Measurements from ENCODE around the gene C1orf105.

C1orf105 gene

GRCh38 chr1:172395576-172395975, 24.9 kb upstream of the C1orf105 start:
- no peak for DNase-seq (ENCODE audit: low read depth in 1 of 2, low spot score in 1 of 2)

- no peak for DNase-seq (ENCODE audit: low read depth in 1 of 2, low spot score in 1 of 2)
These were observed 23.3 kb upstream of the C1orf105 start for GRCh38 chr1:172397221-172397620.

GRCh38 chr1:172397633-172398032, 22.9 kb upstream of the C1orf105 start:
- DNase-seq (ENCODE audit: low read depth in 1 of 2, low spot score in 1 of 2) = no peak

GRCh38 chr1:172398193-172398592, 22.3 kb upstream of the C1orf105 start:
- no peak for DNase-seq (ENCODE audit: low read depth in 1 of 2, low spot score in 1 of 2)

- DNase-seq (ENCODE audit: low read depth in 1 of 2, low spot score in 1 of 2) = no peak
These were observed 21.3 kb upstream of the C1orf105 start for GRCh38 chr1:172398970-172399755.

GRCh38 chr1:172399756-172400721, 20.4 kb upstream of the C1orf105 start:
- DNase-seq (ENCODE audit: low read depth in 1 of 2, low spot score in 1 of 2) = no peak

GRCh38 chr1:172400722-172401105, 19.8 kb upstream of the C1orf105 start:
- DNase-seq (ENCODE audit: low read depth in 1 of 2, low spot score in 1 of 2) = no peak

- no peak for DNase-seq (ENCODE audit: low read depth in 1 of 2, low spot score in 1 of 2)
These were observed 19.0 kb upstream of the C1orf105 start for GRCh38 chr1:172401477-172401876.

GRCh38 chr1:172401892-172402291, 18.6 kb upstream of the C1orf105 start:
- no peak for DNase-seq (ENCODE audit: low read depth in 1 of 2, low spot score in 1 of 2)

- DNase-seq (ENCODE audit: low read depth in 1 of 2, low spot score in 1 of 2) = no peak
These were observed 17.5 kb upstream of the C1orf105 start for GRCh38 chr1:172402878-172403569.

GRCh38 chr1:172404121-172404520, 16.4 kb upstream of the C1orf105 start:
- no peak for DNase-seq (ENCODE audit: low read depth in 1 of 2, low spot score in 1 of 2)

- no peak for DNase-seq (ENCODE audit: low read depth in 1 of 2, low spot score in 1 of 2)
These were observed 14.6 kb upstream of the C1orf105 start for GRCh38 chr1:172405912-172406311.

- no peak for DNase-seq (ENCODE audit: low read depth in 1 of 2, low spot score in 1 of 2)
These were observed 13.5 kb upstream of the C1orf105 start for GRCh38 chr1:172406968-172407367.

- no peak for DNase-seq (ENCODE audit: low read depth in 1 of 2, low spot score in 1 of 2)
These were observed 11.5 kb upstream of the C1orf105 start for GRCh38 chr1:172408958-172409357.

- DNase-seq (ENCODE audit: low read depth in 1 of 2, low spot score in 1 of 2) = no peak
These were observed 10.5 kb upstream of the C1orf105 start for GRCh38 chr1:172410027-172410426.

- no peak for DNase-seq (ENCODE audit: low read depth in 1 of 2, low spot score in 1 of 2)
These were observed 8.6 kb upstream of the C1orf105 start for GRCh38 chr1:172411791-172412338.

GRCh38 chr1:172414331-172414730, 6.2 kb upstream of the C1orf105 start:
- no peak for DNase-seq (ENCODE audit: low read depth in 1 of 2, low spot score in 1 of 2)

GRCh38 chr1:172416496-172417035, 3.9 kb upstream of the C1orf105 start:
- no peak for DNase-seq (ENCODE audit: low read depth in 1 of 2, low spot score in 1 of 2)

- DNase-seq (ENCODE audit: low read depth in 1 of 2, low spot score in 1 of 2) = no peak
These were observed 2.9 kb upstream of the C1orf105 start for GRCh38 chr1:172417557-172417956.

GRCh38 chr1:172421974-172422604, 1.6 kb downstream of the C1orf105 start:
- DNase-seq (ENCODE audit: low read depth in 1 of 2, low spot score in 1 of 2) = no peak
